HL-60 (cell line): ENCODE data around the gene ERBB2.

Source experiments
- DNase-seq, 2 experiments: peaks; one replicate each; pipeline ENCODE4 v3.0.0-alpha.2; 2010 to 2020; ENCODE audit warnings: low read depth in 1 of 2, low spot score in 1 of 2
- H3K27ac ChIP-seq: fragments of 250-450 bp; sonication (Bioruptor Pico); replicated peaks from 2 replicates; pipeline ENCODE4 v1.5.1; 2020; ENCODE audit warnings: mild to moderate bottlenecking, moderate library complexity
- H3K27me3 ChIP-seq: fragments of 250-450 bp; sonication (Bioruptor Pico); 2 replicates; pipeline ENCODE4 v1.5.1; 2021; ENCODE audit warnings: mild to moderate bottlenecking, moderate library complexity; ENCODE audit not compliant: insufficient read depth, poor library complexity, severe bottlenecking
- H3K4me3 ChIP-seq: replicated peaks from 2 replicates; pipeline ENCODE4 v1.5.1; 2011; ENCODE audit warnings: mild to moderate bottlenecking, control low read depth, low read length; ENCODE audit not compliant: insufficient read depth
- CTCF ChIP-seq: IDR thresholded peaks from one replicate; pipeline ENCODE4 v1.5.1; 2011; ENCODE audit warnings: low read length, control low read depth, inconsistent platforms; ENCODE audit not compliant: insufficient read depth
- GABPA ChIP-seq: IDR thresholded peaks from 2 replicates; pipeline ENCODE4 v1.6.1; 2012; ENCODE audit warnings: low read depth
- POLR2AphosphoS5 ChIP-seq: IDR thresholded peaks from 2 replicates; pipeline ENCODE4 v1.6.1; 2012; ENCODE audit warnings: low read depth
- REST ChIP-seq: IDR thresholded peaks from 2 replicates; pipeline ENCODE4 v1.6.1; 2012; ENCODE audit warnings: low read depth; ENCODE audit not compliant: insufficient replicate concordance
- SPI1 ChIP-seq: IDR thresholded peaks from 2 replicates; pipeline ENCODE4 v1.6.1; 2012; ENCODE audit warnings: low read depth, mild to moderate bottlenecking, borderline replicate concordance

ERBB2 gene

GRCh38 chr17:39667945-39668924 lies 31.6 kb upstream of the ERBB2 start, which contains the start of gene PNMT:
TSS of gene PNMT (plus strand) at chr17:39668453. CDS start at chr17:39668476, 23 bp downstream.
- TF ChIP-seq GABPA (no peak), CTCF (no peak), SPI1 (no peak), REST (no peak), POLR2AphosphoS5 (no peak)
- no peak within 1 kb of the TSS; the same call in 1 of the 2 replicates for H3K4me3 ChIP-seq
- no peak within 1 kb of the TSS for H3K27ac ChIP-seq
- peak in 1 of 2 experiments; percentile 58 for DNase-seq
- peaks cover 43% of the 10 kb centered on the region for H3K27me3 ChIP-seq

GRCh38 chr17:39669897-39670735 lies 29.7 kb upstream of the ERBB2 start:
- peaks cover 43% of the 10 kb centered on the region for H3K27me3 ChIP-seq
- DNase-seq = no peak
- no peak overlapping the region for H3K4me3 ChIP-seq
- no peak overlapping the region for H3K27ac ChIP-seq
- TF ChIP-seq CTCF = no peak
- TF ChIP-seq GABPA = no peak
- TF ChIP-seq POLR2AphosphoS5 = no peak
- TF ChIP-seq REST = no peak

- Histone ChIP-seq H3K27ac (no peak overlapping the region), H3K27me3 (peaks cover 43% of the 10 kb centered on the region), H3K4me3 (no peak overlapping the region)
- no peak for DNase-seq
- no peak for TF ChIP-seq GABPA
- no peak for TF ChIP-seq REST
- no peak for TF ChIP-seq SPI1
- no peak for TF ChIP-seq POLR2AphosphoS5
- TF ChIP-seq CTCF = no peak
Observed at GRCh38 chr17:39670746-39671145, 29.1 kb upstream of the ERBB2 start.
